HT-29 (cell line): ENCODE results near the gene GJA3. TPM values are rescaled to one million over a fixed set of nuclear protein-coding genes. Genes with fewer than 3 reads are reported as not detected.

ENCODE experiments used
- total RNA-seq: library from RNA; depleted of rRNA; stranded (reverse); fragments of >200 nt; shearing (Covaris generic); gene quantifications from 2 replicates; pipeline ENCODE4 v1.2.3, GENCODE V29; 2014; rRNA removed

Gene GJA3
- total RNA-seq, 1 experiment from 2014 or later: 0.43 TPM

Other genes with a start within 250 kb of the GJA3 start
- gene ZMYM2, start 202.3 kb downstream of the GJA3 start, total RNA-seq: 35.3 and 39.2 TPM in 2 replicates
- 41.9 and 50.1 TPM in 2 replicates for gene GJB2, start 31.9 kb upstream of the GJA3 start, total RNA-seq
- gene GJB6, start 71.3 kb upstream of the GJA3 start, total RNA-seq: 0.99 and 1.9 TPM in 2 replicates